HEK293 (cell line): ENCODE results near the gene CDO1.

Experiments used
- CTCF ChIA-PET: fragments of 350-600 bp; formaldehyde crosslinking; extraction: SDS; loops from one replicate; lab custom pipeline; 2021; ENCODE audit warnings: antibody characterized with exemption; lab: Yijun Ruan, JAX
- POLR2A ChIA-PET: fragments of 300-600 bp; formaldehyde crosslinking; extraction: SDS; loops from one replicate; lab custom pipeline; 2020; ENCODE audit warnings: antibody characterized with exemption, inconsistent platforms; lab: Yijun Ruan, JAX
- H3K27ac ChIP-seq: fragments of 200-500 bp; sonication (Bioruptor generic); 2 replicates; pipeline ENCODE4 v1.5.1; 2014; ENCODE audit warnings: low read depth, low read length, control low read depth, inconsistent platforms; ENCODE audit errors: extremely low read depth
- H3K36me3 ChIP-seq, 2 experiments: fragments of 200-500 bp in 1 of 2; sonication (Bioruptor generic) in 1 of 2; 1 replicate in 1 of 2; 2 replicates in 1 of 2; pipeline ENCODE4 v1.5.1; 2014 to 2017; ENCODE audit warnings: inconsistent platforms in 2 of 2, low read length in 2 of 2; ENCODE audit not compliant: control insufficient read depth in 2 of 2, insufficient read depth in 1 of 2
- H3K4me1 ChIP-seq: fragments of 200-500 bp; sonication (Bioruptor generic); 2 replicates; pipeline ENCODE4 v1.5.1; 2014; ENCODE audit warnings: mild to moderate bottlenecking, low read length, inconsistent platforms; ENCODE audit not compliant: control insufficient read depth, insufficient read depth
- H3K4me3 ChIP-seq: 2 replicates; pipeline ENCODE4 v1.5.1; 2011; ENCODE audit warnings: low read depth, mild to moderate bottlenecking, control low read depth, low read length, moderate library complexity
- H3K9me3 ChIP-seq: fragments of 200-500 bp; sonication (Bioruptor generic); 2 replicates; pipeline ENCODE4 v1.5.1; 2014; ENCODE audit warnings: low read depth, low read length, inconsistent platforms; ENCODE audit not compliant: control insufficient read depth, insufficient read depth
- IKZF3 ChIP-seq: fragments of 450-650 bp; IDR thresholded peaks from 2 replicates; pipeline ENCODE4 v1.5.0; 2018; ENCODE audit warnings: missing biosample characterization, mild to moderate bottlenecking, missing genetic modification characterization, moderate library complexity
- KLF17 ChIP-seq: fragments of 450-650 bp; formaldehyde crosslinking; IDR thresholded peaks from 2 replicates; pipeline ENCODE4 v1.5.1; 2016; ENCODE audit warnings: missing biosample characterization, missing genetic modification characterization
- PRDM1 ChIP-seq: fragments of 450-650 bp; formaldehyde crosslinking; IDR thresholded peaks from 2 replicates; pipeline ENCODE4; 2016; ENCODE audit warnings: missing biosample characterization, missing genetic modification characterization
- RBAK ChIP-seq: fragments of 450-650 bp; formaldehyde crosslinking; IDR thresholded peaks from 2 replicates; pipeline ENCODE4 v1.5.1; 2016; ENCODE audit warnings: missing biosample characterization, missing genetic modification characterization
- REST ChIP-seq: fragments of 450-650 bp; formaldehyde crosslinking; IDR thresholded peaks from 2 replicates; pipeline ENCODE4 v1.5.1; 2016; ENCODE audit warnings: missing biosample characterization, missing genetic modification characterization
- SP2 ChIP-seq: fragments of 450-650 bp; formaldehyde crosslinking; IDR thresholded peaks from 2 replicates; pipeline ENCODE4 v1.5.1; 2016; ENCODE audit warnings: missing biosample characterization, missing genetic modification characterization
- ZBTB8A ChIP-seq: fragments of 450-650 bp; formaldehyde crosslinking; IDR thresholded peaks from 2 replicates; pipeline ENCODE4 v1.5.1; 2016; ENCODE audit warnings: missing biosample characterization, missing genetic modification characterization
- ZEB2 ChIP-seq: fragments of 450-650 bp; formaldehyde crosslinking; IDR thresholded peaks from 2 replicates; pipeline ENCODE4 v1.5.1; 2016; ENCODE audit warnings: missing biosample characterization, missing genetic modification characterization
- ZFP69B ChIP-seq: fragments of 450-650 bp; formaldehyde crosslinking; IDR thresholded peaks from 2 replicates; pipeline ENCODE4 v1.5.1; 2016; ENCODE audit warnings: missing biosample characterization, missing genetic modification characterization
- ZNF324 ChIP-seq: fragments of 450-650 bp; formaldehyde crosslinking; IDR thresholded peaks from 2 replicates; pipeline ENCODE4 v1.5.1; 2016; ENCODE audit warnings: missing biosample characterization, missing genetic modification characterization
- ZNF354C ChIP-seq: fragments of 450-650 bp; formaldehyde crosslinking; IDR thresholded peaks from 2 replicates; pipeline ENCODE4 v1.5.1; 2016; ENCODE audit warnings: missing biosample characterization, missing genetic modification characterization, low read depth, borderline replicate concordance
- ZNF37A ChIP-seq: fragments of 450-650 bp; IDR thresholded peaks from 2 replicates; pipeline ENCODE4 v1.5.1; 2018; ENCODE audit warnings: missing biosample characterization, missing genetic modification characterization
- ZNF544 ChIP-seq: fragments of 450-650 bp; formaldehyde crosslinking; IDR thresholded peaks from 2 replicates; pipeline ENCODE4 v1.5.0; 2017; ENCODE audit warnings: missing biosample characterization, missing genetic modification characterization
- ZNF548 ChIP-seq: fragments of 450-650 bp; formaldehyde crosslinking; IDR thresholded peaks from 2 replicates; pipeline ENCODE4 v1.5.1; 2016; ENCODE audit warnings: missing biosample characterization, missing genetic modification characterization
- ZNF621 ChIP-seq: fragments of 450-650 bp; formaldehyde crosslinking; IDR thresholded peaks from 2 replicates; pipeline ENCODE4 v1.5.1; 2017; ENCODE audit warnings: missing biosample characterization, missing genetic modification characterization
- ZNF654 ChIP-seq: fragments of 450-650 bp; formaldehyde crosslinking; IDR thresholded peaks from 2 replicates; pipeline ENCODE4 v1.5.1; 2016; ENCODE audit warnings: low read depth, missing biosample characterization, missing genetic modification characterization
- ZNF660 ChIP-seq: fragments of 450-650 bp; IDR thresholded peaks from 2 replicates; pipeline ENCODE4 v1.5.1; 2018; ENCODE audit warnings: missing biosample characterization, mild to moderate bottlenecking, missing genetic modification characterization
- ZNF76 ChIP-seq: fragments of 450-650 bp; formaldehyde crosslinking; IDR thresholded peaks from 2 replicates; pipeline ENCODE4; 2016; ENCODE audit warnings: low read depth, missing biosample characterization, missing genetic modification characterization, borderline replicate concordance

Gene CDO1

GRCh38 chr5:115838885-115839518 lies 22.5 kb upstream of the CDO1 start (continued):
- 0 out of 2 replicates have a peak, but pooled peaks have one; percentile 9 for TF ChIP-seq REST (tag by site-specific recombination)

DNA sequence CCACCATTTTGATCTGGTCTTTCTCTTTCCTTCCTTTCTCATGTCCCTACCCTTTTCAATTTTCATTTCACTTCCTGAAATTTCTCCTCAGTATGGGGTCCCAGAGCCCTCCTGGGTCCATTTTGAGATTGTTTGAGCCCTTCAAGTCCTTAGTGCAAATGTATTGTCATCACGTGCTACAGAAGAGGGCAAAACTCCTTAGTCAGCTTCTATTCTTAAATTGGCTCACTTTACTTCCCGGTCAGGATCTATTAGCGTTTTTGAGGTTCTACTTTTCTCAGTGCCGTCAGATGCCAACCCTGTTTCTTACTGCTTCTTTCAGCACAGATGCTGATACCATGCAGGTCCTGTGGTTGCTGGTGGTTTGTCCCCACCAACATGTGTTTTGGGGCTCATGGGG lies 19.0 kb upstream of the CDO1 start:
- Histone ChIP-seq H3K9me3 (no peaks in the 10 kb centered on the region), H3K4me1 (0 out of 2 replicates have a peak, but pooled peaks cover 3% of the 10 kb centered on the region)
- TF ChIP-seq KLF17 (no peak), PRDM1 (tag by site-specific recombination) (0 out of 2 replicates have a peak, but pooled peaks have one; percentile 44)
- TF ChIP-seq, all 188 proteins: peak for 1
- Histone ChIP-seq H3K4me3 (no peak overlapping the region), H3K27ac (no peak overlapping the region), H3K36me3 (peaks cover 26 to 62% of the 10 kb centered on the region in 2 experiments)
- POLR2A ChIA-PET: no interaction called here
- CTCF ChIA-PET: interaction anchor here (0.7 to 1.5 kb wide), 4 partner anchors 150 to 308 kb away, joined by 3 to 4 read pairs (median 4); no protein-coding TSS in a partner anchor

GRCh38 chr5:115831163-115831768 lies 14.8 kb upstream of the CDO1 start:
- no peaks in the 10 kb centered on the region for H3K4me1 ChIP-seq
- ChIA-PET CTCF (interaction anchor here (0.6 to 3.9 kb wide), 18 partner anchors 8 to 728 kb away, joined by 3 to 21 read pairs (median 3); partner anchors contain the start of gene ATG12), POLR2A (interaction anchor here (0.6 kb wide), 1 partner anchor 9 kb away, joined by 3 read pairs; no protein-coding TSS in a partner anchor)
- peaks cover 32 to 67% of the 10 kb centered on the region in 2 experiments for H3K36me3 ChIP-seq
- H3K9me3 ChIP-seq: no peaks in the 10 kb centered on the region
- H3K4me3 ChIP-seq: no peak overlapping the region
- H3K27ac ChIP-seq: no peak overlapping the region
- peak; percentile 32 for TF ChIP-seq ZNF654 (tag by site-specific recombination)
- 0 out of 2 replicates have a peak, but pooled peaks have one; percentile 15 for TF ChIP-seq ZNF660 (tag by site-specific recombination)
- TF ChIP-seq ZBTB8A: no peak
- no peak for TF ChIP-seq SP2
- no peak for TF ChIP-seq ZNF621 (tag by site-specific recombination)

GRCh38 chr5:115829913-115830312 lies 13.5 kb upstream of the CDO1 start:
- H3K4me1 ChIP-seq: no peaks in the 10 kb centered on the region
- H3K27ac ChIP-seq: no peak overlapping the region
- CTCF ChIA-PET: interaction anchor here (0.5 to 1.0 kb wide), 3 partner anchors 11 to 196 kb away, joined by 3 to 4 read pairs (median 4); no protein-coding TSS in a partner anchor
- H3K4me3 ChIP-seq: no peak overlapping the region
- H3K36me3 ChIP-seq: peaks cover 31 to 54% of the 10 kb centered on the region in 2 experiments
- no peak for TF ChIP-seq ZNF548
- no peak for TF ChIP-seq ZNF324 (tag by site-specific recombination)
- no peak for TF ChIP-seq ZNF354C
- no peak for TF ChIP-seq RBAK (tag by site-specific recombination)
- TF ChIP-seq ZEB2 (tag by site-specific recombination): no peak
- TF ChIP-seq ZFP69B (tag by site-specific recombination): no peak
- TF ChIP-seq IKZF3: no peak
- TF ChIP-seq ZNF544 (tag by site-specific recombination): no peak
- TF ChIP-seq ZNF76 (tag by site-specific recombination): no peak
- no peak for TF ChIP-seq ZNF37A
- no peaks in the 10 kb centered on the region for H3K9me3 ChIP-seq
- POLR2A ChIA-PET: no interaction called here
